ENCODE data around the gene SMPD3.
"Not testable (repeated sequence)": the region's sequence is repeated elsewhere in the genome, so short reads cannot be mapped to it uniquely, and the experiment has no call there.

Gene SMPD3

DNA sequence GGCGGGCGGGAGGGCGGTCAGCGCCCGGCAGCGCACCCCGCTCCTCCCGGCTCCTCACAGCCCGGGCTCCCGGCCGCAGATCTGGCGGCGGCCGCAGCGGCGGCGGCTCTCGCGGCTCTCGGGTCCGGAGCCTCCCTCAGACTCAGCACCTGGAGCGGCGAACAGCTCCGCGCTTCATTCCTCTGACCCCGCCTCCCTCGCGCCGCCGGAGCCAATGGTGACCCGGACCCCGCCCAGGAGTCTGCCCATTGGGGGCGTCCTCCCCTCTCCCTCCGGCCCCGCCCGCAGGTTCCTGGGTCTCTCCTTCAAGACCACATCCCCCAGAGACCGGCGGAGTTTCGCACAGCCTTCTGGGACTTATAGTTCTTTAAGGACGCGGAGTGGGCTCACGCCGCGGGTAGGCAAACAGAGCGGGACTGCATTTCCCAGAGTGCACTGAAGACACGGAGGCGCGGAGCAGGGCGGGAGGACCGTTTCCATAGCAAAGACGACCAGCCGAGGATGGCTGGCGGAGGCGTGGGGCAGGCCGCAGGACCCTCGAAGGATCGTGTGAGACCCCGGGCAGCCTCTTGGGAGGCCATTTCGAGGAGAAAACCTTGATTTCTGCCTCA is at the start of gene SMPD3:
Gene SMPD3, minus strand, starts transcription at position 149 of the 611 bp plus-strand sequence. CDS start 76,327 bp downstream, outside the sequence.
- peak; percentile 97 to 98 for DNase-seq

GRCh38 chr16:68496689-68497088 is 48.4 kb upstream of the SMPD3 start:
- DNase-seq, result no peak

DNA sequence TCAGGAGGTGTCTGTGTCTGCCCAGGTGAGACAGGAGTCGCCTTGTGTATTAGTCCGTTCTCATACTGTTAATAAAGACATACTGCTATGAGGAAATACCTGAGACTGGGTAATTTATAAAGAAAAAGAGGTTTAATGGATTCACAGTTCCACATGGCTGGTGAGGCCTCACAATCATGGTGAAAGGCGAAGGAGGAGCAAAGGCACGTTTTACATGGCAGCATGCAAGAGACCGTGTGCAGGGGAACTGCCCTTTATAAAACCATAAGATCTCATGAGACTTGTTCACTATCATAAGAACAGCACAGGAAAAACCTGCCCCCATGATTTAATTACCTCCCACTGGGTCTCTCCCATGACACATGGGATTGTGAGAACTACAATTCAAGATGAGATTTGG is 46.0 kb upstream of the SMPD3 start:
- not testable (repeated sequence) for DNase-seq

DNA sequence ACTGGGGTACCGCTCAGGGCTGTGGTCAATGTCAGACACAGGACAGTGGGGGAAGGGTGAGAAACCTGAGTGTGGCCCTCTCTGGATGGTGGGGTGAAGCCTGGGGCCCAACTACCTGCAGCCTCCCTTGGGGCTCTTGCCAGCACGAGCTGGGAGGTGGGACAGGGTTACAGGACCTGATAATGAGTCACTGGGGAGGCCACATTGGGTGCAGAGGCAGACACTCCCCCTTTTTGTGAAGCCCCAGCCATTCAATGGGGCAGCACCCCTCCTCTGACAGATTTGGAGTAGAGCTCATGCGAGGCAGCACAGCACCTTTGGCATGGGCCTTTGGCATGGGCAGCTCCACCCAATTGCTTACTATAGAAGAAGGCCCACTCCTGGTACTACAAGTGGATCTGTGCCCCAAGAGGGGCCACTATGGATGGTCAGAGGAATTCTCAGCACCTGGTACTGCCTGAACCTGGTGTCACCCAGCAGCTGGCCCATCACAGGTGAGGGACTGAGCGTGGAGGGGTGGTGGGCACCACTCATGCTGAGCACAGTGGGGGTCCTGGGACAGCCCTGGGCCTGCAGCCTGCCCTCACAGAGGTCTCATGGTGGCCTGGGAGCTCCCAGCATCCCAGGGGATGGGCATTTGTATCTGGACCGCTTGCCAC is 45.2 kb upstream of the SMPD3 start:
- no peak for DNase-seq

GRCh38 chr16:68492543-68493411 is 44.5 kb upstream of the SMPD3 start:
- DNase-seq, result no peak

DNA sequence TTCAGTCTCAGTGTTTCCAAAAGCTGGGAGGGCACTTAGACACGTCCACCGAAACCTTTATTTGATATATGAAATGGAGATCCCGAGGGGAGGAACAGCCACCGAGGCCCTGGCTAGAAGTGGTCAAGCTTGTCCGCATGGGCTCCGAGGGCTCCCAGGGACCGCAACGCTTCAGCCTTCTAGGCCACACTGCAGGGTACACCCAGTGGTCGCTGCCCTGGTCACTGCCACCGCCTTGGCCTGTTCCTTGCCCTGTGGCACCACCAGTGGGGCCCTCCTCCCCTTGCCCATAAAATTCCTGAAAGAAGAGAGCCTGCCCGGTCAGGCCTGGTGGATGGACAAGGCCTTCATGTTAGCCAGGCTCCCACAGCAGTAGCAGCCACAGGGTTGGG is 43.8 kb upstream of the SMPD3 start:
- no peak for DNase-seq

- no peak for DNase-seq
Observed at GRCh38 chr16:68491576-68491950, 43.3 kb upstream of the SMPD3 start.

DNA sequence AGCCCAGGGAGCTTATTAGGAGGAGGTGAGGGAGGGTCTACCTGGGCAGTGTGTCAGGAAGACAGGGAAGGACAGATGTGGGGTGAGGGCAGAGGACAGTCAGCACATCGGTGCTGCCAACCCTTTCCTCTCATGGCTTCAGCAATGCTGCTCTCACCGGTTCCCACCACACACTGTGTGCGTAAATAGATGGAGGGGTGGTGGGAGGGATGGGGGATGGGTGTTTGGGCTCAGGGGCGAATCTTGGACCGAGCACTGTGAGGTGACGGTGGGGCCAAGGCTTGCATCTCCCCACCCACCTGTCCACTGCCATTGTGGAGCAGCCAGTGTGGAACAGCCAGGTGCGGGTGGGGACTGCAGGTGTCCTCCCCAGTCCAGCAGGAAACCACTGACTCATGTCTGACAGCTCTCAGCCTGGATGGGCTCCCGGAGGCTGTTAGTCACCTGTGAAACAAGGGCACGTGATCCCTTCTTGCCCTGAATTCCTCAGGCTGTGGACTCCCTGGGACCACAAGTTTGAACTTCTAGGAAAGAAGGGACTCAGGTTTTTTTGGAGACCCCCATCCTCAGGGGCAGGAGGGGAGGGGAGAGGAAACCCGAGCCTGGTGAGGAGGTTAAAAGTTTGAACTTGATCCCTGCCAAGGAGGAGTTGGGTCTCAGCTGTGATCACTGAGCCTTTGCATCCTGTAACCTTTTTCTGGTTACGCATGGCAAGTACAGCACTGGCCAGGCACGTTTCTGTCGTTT is 42.7 kb upstream of the SMPD3 start:
- no peak for DNase-seq

GRCh38 chr16:68490358-68490757 is 42.0 kb upstream of the SMPD3 start:
- no peak for DNase-seq

DNA sequence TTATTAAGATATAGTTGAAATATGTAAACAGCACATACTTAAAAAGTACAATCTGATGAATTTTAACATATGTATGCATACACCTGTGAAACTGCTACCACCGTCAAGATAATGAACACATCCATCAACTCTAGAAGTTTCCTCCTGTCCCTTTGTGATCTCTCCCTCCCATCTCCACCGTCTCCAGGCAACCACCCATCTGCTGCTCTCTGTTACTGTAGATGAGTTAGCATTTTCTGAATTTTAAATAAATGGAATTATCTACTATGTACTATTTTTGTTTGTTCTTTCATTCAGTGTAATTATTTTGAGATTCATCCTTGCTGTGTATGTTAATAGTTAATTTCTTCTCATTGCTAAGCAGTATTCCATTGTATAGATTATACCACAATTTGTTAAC is 40.2 kb upstream of the SMPD3 start:
- no peak for DNase-seq

- no peak for DNase-seq
Observed at GRCh38 chr16:68487669-68488068, 39.4 kb upstream of the SMPD3 start.

- DNase-seq, result no peak
Observed at GRCh38 chr16:68487203-68487514, 38.9 kb upstream of the SMPD3 start.

GRCh38 chr16:68486502-68487202 is 38.3 kb upstream of the SMPD3 start:
- no peak for DNase-seq

DNA sequence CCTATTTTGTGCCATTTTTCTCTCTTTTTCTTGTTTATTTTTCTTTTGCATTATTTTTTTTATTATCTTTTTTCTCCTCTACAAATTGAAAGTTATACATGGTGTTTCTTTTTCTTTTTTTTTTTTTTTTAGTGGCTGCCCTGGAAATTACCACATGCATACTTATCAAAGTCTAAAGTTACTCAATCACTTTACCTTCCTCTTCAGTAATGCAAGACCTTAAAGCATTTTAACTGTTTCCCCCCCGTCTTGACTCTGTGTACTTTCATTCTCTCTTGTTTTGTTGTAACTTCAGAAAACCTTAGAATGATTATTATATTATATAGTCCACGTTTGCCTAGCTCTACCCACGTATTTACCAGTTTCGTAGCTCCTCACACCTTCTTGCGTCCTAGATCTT is 33.3 kb upstream of the SMPD3 start:
- DNase-seq, result no peak

- no peak for DNase-seq
Observed at GRCh38 chr16:68480084-68480995, 32.0 kb upstream of the SMPD3 start.

DNA sequence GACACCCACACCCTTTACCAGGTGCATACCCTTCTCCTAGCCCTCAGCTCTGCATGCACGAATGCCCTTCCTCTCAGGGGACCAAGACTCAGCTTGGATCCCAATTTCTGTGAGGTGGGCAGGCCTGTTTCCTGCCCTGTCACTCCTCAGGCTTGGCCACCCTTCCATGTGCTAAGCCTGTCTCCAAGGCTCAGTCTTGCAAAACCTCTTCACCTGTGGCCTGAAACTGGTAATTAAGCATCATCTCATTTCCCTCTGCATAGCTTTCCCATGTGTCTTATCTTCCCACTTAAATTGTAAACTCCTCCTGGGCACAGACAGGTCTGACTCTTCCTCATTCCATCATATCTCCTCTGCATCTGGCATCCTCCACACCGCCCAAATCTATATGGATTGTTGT is 31.0 kb upstream of the SMPD3 start:
- DNase-seq, result no peak

DNA sequence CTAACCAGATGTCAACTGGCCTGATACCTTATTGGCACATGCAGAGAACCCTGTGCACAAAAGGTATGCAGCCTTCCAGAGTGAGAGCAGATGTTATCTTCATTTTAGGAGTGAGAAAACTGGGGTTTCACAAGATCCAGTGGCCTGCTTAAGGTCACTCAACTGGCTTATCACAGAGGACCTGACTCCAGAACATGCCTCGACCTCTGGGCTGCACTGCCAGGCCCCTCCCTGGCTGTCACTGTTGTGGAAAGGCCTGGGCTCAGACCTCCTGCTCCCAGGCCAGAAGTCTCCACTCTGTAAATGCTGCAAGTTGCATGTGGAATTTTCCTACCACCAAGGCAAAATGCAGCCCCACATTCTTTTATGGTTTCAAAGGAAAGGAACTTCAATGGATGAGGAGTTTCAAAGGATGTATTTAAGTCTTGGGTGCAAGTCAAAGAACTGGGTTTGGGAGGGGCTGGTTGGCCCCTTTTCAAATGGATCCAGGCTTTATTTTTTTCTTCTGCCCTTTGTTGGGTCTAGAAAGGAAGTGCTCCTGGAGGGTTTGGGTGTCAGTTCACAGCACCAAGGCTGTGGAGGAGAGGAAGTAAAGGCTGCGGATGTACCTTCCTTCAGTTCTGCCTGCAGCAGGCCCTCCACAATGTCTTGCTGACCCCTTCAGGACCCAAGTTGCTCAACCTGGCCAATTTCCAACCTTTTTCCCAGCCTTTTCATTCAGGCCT is 30.4 kb upstream of the SMPD3 start:
- DNase-seq, result no peak

DNA sequence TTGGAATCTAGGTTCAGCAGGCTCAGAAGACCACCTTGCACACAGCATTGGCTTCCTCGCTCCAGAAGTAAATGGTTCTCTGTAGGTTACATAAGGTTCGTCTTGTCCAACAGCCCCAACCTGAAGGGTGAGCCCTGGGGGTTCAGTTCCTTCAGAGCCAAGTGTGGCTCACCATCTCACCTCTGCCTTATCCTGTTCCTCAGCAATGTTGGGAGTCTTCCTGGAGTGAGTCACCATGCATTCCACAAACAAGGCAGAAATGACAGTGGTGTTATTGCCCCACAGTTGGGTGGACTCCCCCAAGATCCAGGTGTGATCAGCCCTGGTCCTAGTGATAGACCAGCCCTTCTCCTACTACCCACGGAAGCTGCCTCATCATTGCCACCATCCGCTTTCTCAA is 26.8 kb upstream of the SMPD3 start:
- DNase-seq, result no peak

DNA sequence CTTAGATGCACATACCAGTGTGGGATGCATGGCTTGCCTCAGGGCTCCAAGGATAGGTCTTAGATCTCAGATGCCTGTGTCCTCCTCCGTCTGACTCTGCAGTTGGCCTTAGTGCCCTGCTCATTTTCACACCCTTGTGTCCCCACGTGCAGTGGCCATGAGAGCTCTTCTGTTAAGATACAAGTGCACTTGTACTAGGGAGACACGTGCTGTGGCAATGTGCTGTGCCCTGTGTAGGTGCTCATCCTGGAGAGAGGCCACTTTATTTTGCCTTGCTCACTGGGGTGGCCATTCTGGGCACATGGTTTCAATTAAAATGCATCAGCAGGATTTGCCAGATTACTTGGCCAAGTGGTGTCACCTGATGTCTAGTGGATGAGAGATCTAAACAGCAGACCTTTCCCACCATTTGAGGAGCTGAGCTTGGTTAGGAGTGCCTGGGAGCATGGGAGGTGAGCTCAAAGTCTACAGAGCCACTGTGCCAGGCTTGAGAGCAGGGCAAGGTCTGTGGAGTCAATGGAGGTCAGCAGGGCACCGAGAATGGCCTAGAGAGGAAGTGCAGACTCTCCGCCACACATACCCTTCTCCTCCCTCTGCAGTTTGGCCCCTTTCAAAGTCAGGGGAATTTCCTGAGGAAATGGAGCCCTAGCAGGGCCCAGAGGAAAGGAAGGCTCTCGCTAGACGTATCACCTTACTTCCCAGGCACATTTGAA is 25.2 kb upstream of the SMPD3 start:
- no peak for DNase-seq

DNA sequence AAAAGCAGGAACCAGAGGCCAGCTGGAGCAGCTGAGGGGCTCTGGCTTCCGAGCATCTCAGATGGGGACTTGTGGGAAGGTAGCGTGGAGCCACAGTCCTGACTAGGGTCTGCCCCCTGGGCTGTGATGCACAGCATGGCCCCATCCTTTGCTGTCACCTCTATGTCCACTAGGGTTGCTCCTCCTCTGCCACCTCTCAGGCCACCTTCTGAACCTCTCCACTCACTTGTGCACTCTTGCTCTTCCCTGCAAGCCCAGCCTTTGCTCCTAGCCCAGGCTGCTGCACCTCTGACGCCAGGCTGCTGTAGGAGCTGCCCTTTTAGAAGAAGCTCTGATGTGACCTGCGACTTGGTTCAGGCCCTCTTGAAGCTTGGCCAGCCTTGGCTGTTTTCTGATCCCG is 24.3 kb upstream of the SMPD3 start:
- DNase-seq, result no peak

Measured in activated CD4-positive, alpha-beta T cell treated with anti-CD3 and anti-CD28 coated beads, Interleukin-2, amount 50 U/mL, for 4 hours (primary cell).